Coronary artery (tissue), 2 donors: ENCODE measurements around the gene CLPX.

Source experiments
- DNase-seq: peaks from one replicate; pipeline ENCODE4 v3.0.0-alpha.2; 2017; ENCODE audit warnings: low spot score
- H3K27ac ChIP-seq, 2 donors: fragments of 200-600 bp; sonication (generic); one replicate each; pipeline ENCODE4 v1.5.1; 2016 to 2019
- H3K4me3 ChIP-seq: fragments of 200-600 bp; sonication (generic); 2 replicates; pipeline ENCODE4 v1.5.1; 2016; ENCODE audit warnings: mild to moderate bottlenecking, moderate library complexity
- TF ChIP-seq, protein P1 (sequence below): fragments of 200-600 bp; sonication (generic); IDR thresholded peaks from one replicate; pipeline ENCODE4 v1.5.1; 2019; ENCODE audit warnings: antibody characterized with exemption

The CLPX gene

GRCh38 chr15:65222891-65223290 is 37.7 kb upstream of the CLPX start:
- no peak for DNase-seq
- TF ChIP-seq, protein P1, sequence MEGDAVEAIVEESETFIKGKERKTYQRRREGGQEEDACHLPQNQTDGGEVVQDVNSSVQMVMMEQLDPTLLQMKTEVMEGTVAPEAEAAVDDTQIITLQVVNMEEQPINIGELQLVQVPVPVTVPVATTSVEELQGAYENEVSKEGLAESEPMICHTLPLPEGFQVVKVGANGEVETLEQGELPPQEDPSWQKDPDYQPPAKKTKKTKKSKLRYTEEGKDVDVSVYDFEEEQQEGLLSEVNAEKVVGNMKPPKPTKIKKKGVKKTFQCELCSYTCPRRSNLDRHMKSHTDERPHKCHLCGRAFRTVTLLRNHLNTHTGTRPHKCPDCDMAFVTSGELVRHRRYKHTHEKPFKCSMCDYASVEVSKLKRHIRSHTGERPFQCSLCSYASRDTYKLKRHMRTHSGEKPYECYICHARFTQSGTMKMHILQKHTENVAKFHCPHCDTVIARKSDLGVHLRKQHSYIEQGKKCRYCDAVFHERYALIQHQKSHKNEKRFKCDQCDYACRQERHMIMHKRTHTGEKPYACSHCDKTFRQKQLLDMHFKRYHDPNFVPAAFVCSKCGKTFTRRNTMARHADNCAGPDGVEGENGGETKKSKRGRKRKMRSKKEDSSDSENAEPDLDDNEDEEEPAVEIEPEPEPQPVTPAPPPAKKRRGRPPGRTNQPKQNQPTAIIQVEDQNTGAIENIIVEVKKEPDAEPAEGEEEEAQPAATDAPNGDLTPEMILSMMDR = no peak
- Histone ChIP-seq H3K4me3 (no peak overlapping the region), H3K27ac (no peak overlapping the region)

DNA sequence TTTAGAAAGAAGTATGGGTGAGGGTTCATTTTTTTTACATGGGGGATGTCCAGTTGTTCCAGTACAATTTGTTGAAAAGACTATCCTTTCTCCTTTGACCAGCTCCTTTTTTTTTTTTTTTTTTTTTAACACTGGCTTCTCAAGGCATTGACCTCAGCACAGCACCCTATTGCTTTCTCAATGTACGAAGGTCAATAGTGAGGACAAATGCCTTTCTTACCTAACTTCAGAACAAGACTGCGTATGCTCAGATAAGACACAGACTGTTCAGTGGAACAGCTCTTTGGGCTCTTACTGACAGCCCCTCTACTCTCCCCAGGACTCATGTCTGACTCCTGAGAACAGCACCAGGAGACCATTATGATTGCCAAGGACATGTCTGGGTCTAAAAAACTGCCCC is 36.6 kb upstream of the CLPX start:
- Histone ChIP-seq H3K4me3 (no peak overlapping the region), H3K27ac (no peak overlapping the region)
- DNase-seq = no peak
- TF ChIP-seq, protein P1 = no peak

DNA sequence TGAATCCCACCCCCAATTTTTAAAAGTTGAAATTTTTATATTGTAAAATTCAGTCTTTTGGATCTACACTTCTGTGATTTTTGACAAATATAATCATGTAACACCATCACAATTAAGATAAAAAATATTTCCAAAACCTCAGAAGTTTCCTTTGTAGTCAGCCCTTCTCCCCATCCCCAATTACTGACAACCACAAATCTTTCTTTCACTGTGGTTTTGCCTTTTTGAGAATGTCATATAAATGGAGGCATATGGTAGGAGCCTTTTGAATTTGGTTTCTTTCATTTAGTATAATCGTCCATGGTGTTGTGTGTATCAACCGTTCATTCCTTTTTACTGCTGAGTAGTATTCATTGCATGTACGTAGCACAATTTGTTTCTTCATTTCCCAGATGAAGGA is 34.0 kb upstream of the CLPX start:
- TF ChIP-seq, protein P1 = no peak
- DNase-seq = no peak
- Histone ChIP-seq H3K4me3 (no peak overlapping the region), H3K27ac (no peak overlapping the region)

- TF ChIP-seq, protein P1 = no peak
- DNase-seq = no peak
- no peak overlapping the region for H3K27ac ChIP-seq
- no peak overlapping the region for H3K4me3 ChIP-seq
Observed at GRCh38 chr15:65217526-65218482, 32.7 kb upstream of the CLPX start.

GRCh38 chr15:65215496-65215895 is 30.4 kb upstream of the CLPX start:
- Histone ChIP-seq H3K4me3 (no peak overlapping the region), H3K27ac (no peak overlapping the region)
- TF ChIP-seq, protein P1 = no peak
- DNase-seq = no peak

GRCh38 chr15:65214010-65214409 is 28.9 kb upstream of the CLPX start:
- Histone ChIP-seq H3K27ac (no peak overlapping the region), H3K4me3 (no peak overlapping the region)
- no peak for DNase-seq
- TF ChIP-seq, protein P1 = no peak

GRCh38 chr15:65213241-65213640 is 28.1 kb upstream of the CLPX start:
- Histone ChIP-seq H3K27ac (no peak overlapping the region), H3K4me3 (no peak overlapping the region)
- no peak for DNase-seq
- TF ChIP-seq, protein P1 = no peak
